Esophagus squamous epithelium (tissue), 5 donors: ENCODE results near the gene INTS13. TPM values are rescaled to one million over a fixed set of nuclear protein-coding genes. Genes with fewer than 3 reads are reported as not detected.

ENCODE experiments used
- DNase-seq: peaks from one replicate; lab custom pipeline; 2025; lab: John Stamatoyannopoulos, UW
- H3K27ac ChIP-seq, 4 donors: fragments of 200-600 bp; sonication (generic); one replicate each; pipeline ENCODE4 v1.5.1; 2016 to 2019; ENCODE audit warnings: mild to moderate bottlenecking in 1 of 4
- H3K27me3 ChIP-seq, 4 donors: fragments of 200-600 bp; sonication (generic); 1 replicate in 3 of 4; 2 replicates in 1 of 4; pipeline versions ENCODE4 v1.5.1 to v1.6.0; 2017 to 2021; ENCODE audit warnings: antibody characterized with exemption in 1 of 4
- H3K36me3 ChIP-seq, 3 donors: fragments of 200-600 bp; sonication (generic); one replicate each; pipeline ENCODE4 v1.5.1; 2016 to 2019
- H3K4me1 ChIP-seq, 3 donors: fragments of 200-600 bp; sonication (generic); one replicate each; pipeline ENCODE4 v1.5.1; 2017 to 2019
- H3K4me3 ChIP-seq, 4 donors: fragments of 200-600 bp; sonication (generic); 1 replicate in 3 of 4; 2 replicates in 1 of 4; pipeline ENCODE4 v1.5.1; 2016 to 2019; ENCODE audit warnings: mild to moderate bottlenecking in 2 of 4, moderate library complexity in 1 of 4
- H3K9me3 ChIP-seq, 3 donors: fragments of 200-600 bp; sonication (generic); one replicate each; pipeline ENCODE4 v1.5.1; 2016 to 2019
- POLR2A ChIP-seq, 4 donors: fragments of 450-650 bp; IDR thresholded peaks; one replicate each; pipeline ENCODE4 v1.6.1; 2017; ENCODE audit warnings: antibody characterized with exemption in 4 of 4, mild to moderate bottlenecking in 4 of 4, moderate library complexity in 3 of 4
- WGBS, 2 donors: methylation state at CpG; one replicate each; pipeline ENCODE4 v1.1.5; 2018; 5-methylcytosine and 5-hydroxymethylcytosine counted together
- intact Hi-C: fragments of 100-400 bp; cut with DNase I; formaldehyde crosslinking; loops from one replicate; pipeline ENCODE4 v1.15.0; 2022
- total RNA-seq, 4 donors: library from RNA; depleted of rRNA; stranded (reverse); fragments of >200 nt; gene quantifications; one replicate each; pipeline ENCODE4 v1.1.0, GENCODE V29; 2016
- TF ChIP-seq, protein P1 (sequence below), 6 experiments: fragments of 450-650 bp in 4 of 6; fragments of 200-600 bp in 2 of 6; sonication (generic) in 2 of 6; IDR thresholded peaks; one replicate each; pipeline ENCODE4 v1.5.1; 2016 to 2019; ENCODE audit warnings: antibody characterized with exemption in 6 of 6, mild to moderate bottlenecking in 4 of 6, moderate library complexity in 4 of 6
- donor health status: DM: yes; HTN: yes; CAD: no.

Gene INTS13
- total RNA-seq, 4 donors from 2014 or later, result 16.1 to 49.7 (median 28.6) TPM

DNA sequence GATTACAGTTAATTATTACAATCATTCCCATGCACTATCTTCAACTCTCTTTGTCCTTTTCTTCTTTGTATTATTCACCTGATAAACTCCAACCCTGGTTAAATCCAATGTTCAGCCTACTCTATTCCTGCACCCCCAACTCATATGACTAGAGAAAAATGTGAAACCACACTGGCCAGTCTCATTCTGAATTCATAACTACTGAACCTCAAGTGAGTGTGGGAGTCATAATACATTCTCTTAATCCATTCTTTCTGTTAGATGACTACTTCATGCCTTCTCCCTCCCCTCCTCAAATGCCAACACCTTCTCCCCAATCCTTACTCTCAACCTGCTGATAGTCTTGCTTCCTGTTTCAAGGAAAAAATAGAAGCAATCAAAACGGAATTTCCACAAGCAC lies 82.4 kb downstream of the INTS13 start:
- Histone ChIP-seq H3K27ac (no peak overlapping the region), H3K4me1 (peaks cover 0 to 18% (median 3%) of the 10 kb centered on the region in 3 donors), H3K9me3 (no peaks in the 10 kb centered on the region), H3K27me3 (no peaks in the 10 kb centered on the region), H3K36me3 (no peaks in the 10 kb centered on the region), H3K4me3 (no peak overlapping the region)
- intact Hi-C loops, result no loop called here
- no peak for DNase-seq
- TF ChIP-seq POLR2A (IDR thresholded peaks at IDR 0.05), result no peak
- TF ChIP-seq, protein P1, sequence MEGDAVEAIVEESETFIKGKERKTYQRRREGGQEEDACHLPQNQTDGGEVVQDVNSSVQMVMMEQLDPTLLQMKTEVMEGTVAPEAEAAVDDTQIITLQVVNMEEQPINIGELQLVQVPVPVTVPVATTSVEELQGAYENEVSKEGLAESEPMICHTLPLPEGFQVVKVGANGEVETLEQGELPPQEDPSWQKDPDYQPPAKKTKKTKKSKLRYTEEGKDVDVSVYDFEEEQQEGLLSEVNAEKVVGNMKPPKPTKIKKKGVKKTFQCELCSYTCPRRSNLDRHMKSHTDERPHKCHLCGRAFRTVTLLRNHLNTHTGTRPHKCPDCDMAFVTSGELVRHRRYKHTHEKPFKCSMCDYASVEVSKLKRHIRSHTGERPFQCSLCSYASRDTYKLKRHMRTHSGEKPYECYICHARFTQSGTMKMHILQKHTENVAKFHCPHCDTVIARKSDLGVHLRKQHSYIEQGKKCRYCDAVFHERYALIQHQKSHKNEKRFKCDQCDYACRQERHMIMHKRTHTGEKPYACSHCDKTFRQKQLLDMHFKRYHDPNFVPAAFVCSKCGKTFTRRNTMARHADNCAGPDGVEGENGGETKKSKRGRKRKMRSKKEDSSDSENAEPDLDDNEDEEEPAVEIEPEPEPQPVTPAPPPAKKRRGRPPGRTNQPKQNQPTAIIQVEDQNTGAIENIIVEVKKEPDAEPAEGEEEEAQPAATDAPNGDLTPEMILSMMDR (IDR thresholded peaks at IDR 0.05), result no peak
- WGBS, 2 donors, result 45 to 46% methylated on average over 1 of the region's 1 CpG

Other genes starting within 250 kb of the INTS13 start
- 10 to 100 TPM; 30.7 to 49.3 (median 37.6) TPM for gene ITPR2, start 104.8 kb downstream of the INTS13 start, total RNA-seq
- 10 to 100 TPM; 26.6 to 65.4 (median 41.3) TPM for gene FGFR1OP2, start 489 bp upstream of the INTS13 start, total RNA-seq
- gene TM7SF3, start 76.4 kb upstream of the INTS13 start, total RNA-seq, result 100 to 1,000 TPM in 1 of 4 donors, 10 to 100 TPM in 3; 58.2 to 122 (median 78.3) TPM
- 10 to 100 TPM; 38.0 to 65.0 (median 55.1) TPM for gene MED21, start 84.6 kb upstream of the INTS13 start, total RNA-seq
- not detected for gene C12orf71, start 144.6 kb upstream of the INTS13 start, total RNA-seq